GM10266 (cell line): ENCODE measurements around the gene F10.

Experiments used
- DNase-seq: peaks from one replicate; pipeline ENCODE4 v3.0.0; 2012; ENCODE audit errors: extremely low spot score
- TF ChIP-seq, protein P1 (sequence below): IDR thresholded peaks from 2 replicates; pipeline ENCODE4 v1.5.1; 2012; ENCODE audit warnings: mild to moderate bottlenecking, low read depth; ENCODE audit not compliant: control insufficient read depth, insufficient read depth; ENCODE audit errors: missing control alignments

F10 gene

GRCh38 chr13:113150550-113151365 is 28.2 kb downstream of the F10 start:
- TF ChIP-seq, protein P1, sequence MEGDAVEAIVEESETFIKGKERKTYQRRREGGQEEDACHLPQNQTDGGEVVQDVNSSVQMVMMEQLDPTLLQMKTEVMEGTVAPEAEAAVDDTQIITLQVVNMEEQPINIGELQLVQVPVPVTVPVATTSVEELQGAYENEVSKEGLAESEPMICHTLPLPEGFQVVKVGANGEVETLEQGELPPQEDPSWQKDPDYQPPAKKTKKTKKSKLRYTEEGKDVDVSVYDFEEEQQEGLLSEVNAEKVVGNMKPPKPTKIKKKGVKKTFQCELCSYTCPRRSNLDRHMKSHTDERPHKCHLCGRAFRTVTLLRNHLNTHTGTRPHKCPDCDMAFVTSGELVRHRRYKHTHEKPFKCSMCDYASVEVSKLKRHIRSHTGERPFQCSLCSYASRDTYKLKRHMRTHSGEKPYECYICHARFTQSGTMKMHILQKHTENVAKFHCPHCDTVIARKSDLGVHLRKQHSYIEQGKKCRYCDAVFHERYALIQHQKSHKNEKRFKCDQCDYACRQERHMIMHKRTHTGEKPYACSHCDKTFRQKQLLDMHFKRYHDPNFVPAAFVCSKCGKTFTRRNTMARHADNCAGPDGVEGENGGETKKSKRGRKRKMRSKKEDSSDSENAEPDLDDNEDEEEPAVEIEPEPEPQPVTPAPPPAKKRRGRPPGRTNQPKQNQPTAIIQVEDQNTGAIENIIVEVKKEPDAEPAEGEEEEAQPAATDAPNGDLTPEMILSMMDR = no peak
- no peak for DNase-seq

GRCh38 chr13:113151745-113152690 is 29.4 kb downstream of the F10 start:
- TF ChIP-seq, protein P1 = no peak
- peak; percentile 59 for DNase-seq

DNA sequence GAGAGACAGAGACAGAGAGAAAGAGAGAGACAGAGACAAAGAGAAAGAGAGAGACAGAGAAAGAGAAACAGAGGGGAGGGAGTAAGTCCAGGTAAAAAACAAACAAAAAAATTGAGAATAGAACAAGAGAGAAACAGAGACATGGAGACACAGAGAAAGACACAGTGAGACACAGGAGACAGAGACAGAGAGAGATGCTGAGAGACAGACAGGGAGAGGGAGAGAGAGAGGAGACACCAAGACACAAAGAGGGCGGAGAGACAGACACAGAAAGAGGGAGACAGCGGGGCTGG is 30.0 kb downstream of the F10 start:
- DNase-seq = no peak
- TF ChIP-seq, protein P1 = no peak

- DNase-seq = peak; percentile 55
- TF ChIP-seq, protein P1 = no peak
Observed at GRCh38 chr13:113152984-113153809, 30.6 kb downstream of the F10 start.

DNA sequence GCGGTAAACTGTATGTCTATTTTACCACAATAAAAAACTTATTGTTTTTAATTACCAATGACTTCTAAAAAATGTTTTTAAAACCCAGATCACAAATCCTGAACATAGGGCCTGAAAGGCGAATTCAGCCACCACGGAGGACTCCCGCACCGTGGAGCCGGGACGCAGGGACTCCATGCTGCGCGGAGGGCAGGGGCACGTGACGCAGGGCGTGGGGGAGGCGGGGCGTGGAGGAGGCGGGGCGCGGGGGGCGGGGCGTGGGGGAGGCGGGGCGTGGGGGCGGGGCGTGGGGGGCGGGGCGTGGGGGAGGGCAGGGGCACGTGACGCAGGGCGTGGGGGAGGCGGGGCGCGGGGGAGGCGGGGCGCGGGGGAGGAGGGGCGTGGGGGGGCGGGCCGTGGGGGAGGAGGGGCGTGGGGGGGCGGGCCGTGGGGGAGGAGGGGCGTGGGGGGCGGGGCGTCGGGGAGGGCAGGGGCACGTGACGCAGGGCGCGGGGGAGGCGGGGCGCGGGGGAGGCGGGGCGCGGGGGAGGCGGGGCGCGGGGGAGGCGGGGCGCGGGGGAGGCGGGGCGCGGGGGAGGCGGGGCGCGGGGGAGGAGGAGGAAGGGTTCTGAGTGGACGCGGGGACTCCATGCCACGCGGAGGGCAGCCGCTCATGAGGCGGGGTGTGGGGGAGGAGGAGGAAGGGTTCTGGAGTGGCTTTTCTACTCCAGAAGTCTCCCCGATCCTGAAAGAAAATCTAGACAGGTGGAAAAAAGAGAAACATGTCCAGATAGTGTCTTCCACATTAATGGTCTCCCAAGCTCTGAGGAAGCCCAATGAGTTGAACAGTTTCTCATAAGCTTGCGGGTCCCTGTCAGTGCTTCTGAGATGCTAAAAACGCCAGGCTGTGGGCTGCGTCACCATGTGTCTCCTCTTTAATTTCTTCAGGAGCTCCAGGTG is 31.5 kb downstream of the F10 start:
- peak; percentile 85 for DNase-seq
- TF ChIP-seq, protein P1 = no peak

- TF ChIP-seq, protein P1 = no peak
- DNase-seq = no peak
Observed at GRCh38 chr13:113155201-113155600, 32.6 kb downstream of the F10 start.
